Activated naive CD4-positive, alpha-beta T cell (primary cell): Measurements from ENCODE around the gene IQSEC2.

Source experiments
- DNase-seq, 4 experiments: peaks; one replicate each; lab custom pipeline; 2025; lab: John Stamatoyannopoulos, UW

Gene IQSEC2

GRCh38 chrX:53266914-53267313 is 14.5 kb downstream of the IQSEC2 start:
- DNase-seq, result no peak

- no peak for DNase-seq
These were observed 15.4 kb downstream of the IQSEC2 start for GRCh38 chrX:53265771-53266574.

GRCh38 chrX:53263597-53264094 is 17.7 kb downstream of the IQSEC2 start:
- no peak for DNase-seq

- DNase-seq, result no peak
These were observed 18.4 kb downstream of the IQSEC2 start for GRCh38 chrX:53262918-53263394.

GRCh38 chrX:53262189-53262917 is 19.0 kb downstream of the IQSEC2 start:
- no peak for DNase-seq

- DNase-seq, result no peak
These were observed 19.9 kb downstream of the IQSEC2 start for GRCh38 chrX:53261355-53261972.

GRCh38 chrX:53260836-53261235 is 20.5 kb downstream of the IQSEC2 start:
- no peak for DNase-seq

GRCh38 chrX:53257670-53258423 is 23.5 kb downstream of the IQSEC2 start:
- DNase-seq, result no peak

- DNase-seq, result no peak
These were observed 24.2 kb downstream of the IQSEC2 start for GRCh38 chrX:53257166-53257565.

- DNase-seq, result no peak
These were observed 24.8 kb downstream of the IQSEC2 start for GRCh38 chrX:53256446-53257041.

GRCh38 chrX:53255738-53256191 is 25.6 kb downstream of the IQSEC2 start:
- DNase-seq, result no peak

- no peak for DNase-seq
These were observed 26.6 kb downstream of the IQSEC2 start for GRCh38 chrX:53254570-53255461.

GRCh38 chrX:53253293-53254020 is 27.9 kb downstream of the IQSEC2 start:
- no peak for DNase-seq

GRCh38 chrX:53251307-53251706 is 30.1 kb downstream of the IQSEC2 start:
- DNase-seq, result no peak

- no peak for DNase-seq
These were observed 30.8 kb downstream of the IQSEC2 start for GRCh38 chrX:53250556-53250955.

GRCh38 chrX:53249408-53250042 is 31.9 kb downstream of the IQSEC2 start:
- no peak for DNase-seq

GRCh38 chrX:53247928-53248327 is 33.5 kb downstream of the IQSEC2 start:
- DNase-seq, result no peak

- no peak for DNase-seq
These were observed 35.2 kb downstream of the IQSEC2 start for GRCh38 chrX:53246231-53246630.

GRCh38 chrX:53244610-53245009 is 36.8 kb downstream of the IQSEC2 start:
- no peak for DNase-seq
